NCI-H460 (cell line): ENCODE data around the gene EPN3. TPM values are rescaled to one million over a fixed set of nuclear protein-coding genes. Genes with fewer than 3 reads are reported as not detected.

Experiments
- DNase-seq: peaks from one replicate; pipeline ENCODE4 v3.0.0-alpha.2; 2016; ENCODE audit warnings: low read depth; ENCODE audit errors: extremely low read depth
- total RNA-seq: library from RNA; depleted of rRNA; stranded (reverse); fragments of >200 nt; shearing (Covaris generic); gene quantifications from 2 replicates; pipeline ENCODE4 v1.2.3, GENCODE V29; 2014; rRNA removed

Gene EPN3
- total RNA-seq, 1 experiment from 2014 or later, result 0.02 TPM

DNA sequence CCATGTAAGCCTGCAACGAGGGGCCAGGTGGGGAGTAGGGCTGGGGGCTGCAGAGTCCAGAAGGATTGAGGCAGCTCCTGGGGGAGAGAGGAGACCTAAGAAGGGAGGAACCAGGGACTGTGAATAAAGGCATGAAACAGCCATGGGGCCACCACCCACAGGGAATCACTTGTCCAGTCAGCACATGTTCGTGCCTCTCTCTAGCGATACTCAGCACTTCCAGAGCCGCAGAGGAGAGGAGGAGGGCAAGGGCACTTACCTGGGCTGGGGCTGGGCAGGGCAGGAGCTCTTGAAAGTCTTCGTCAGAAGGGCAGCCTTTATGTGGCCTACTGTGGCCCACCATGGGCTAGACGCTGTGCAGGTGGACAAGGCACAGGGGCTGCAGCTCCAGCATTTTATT lies 52.2 kb downstream of the EPN3 start:
- DNase-seq, result no peak

DNA sequence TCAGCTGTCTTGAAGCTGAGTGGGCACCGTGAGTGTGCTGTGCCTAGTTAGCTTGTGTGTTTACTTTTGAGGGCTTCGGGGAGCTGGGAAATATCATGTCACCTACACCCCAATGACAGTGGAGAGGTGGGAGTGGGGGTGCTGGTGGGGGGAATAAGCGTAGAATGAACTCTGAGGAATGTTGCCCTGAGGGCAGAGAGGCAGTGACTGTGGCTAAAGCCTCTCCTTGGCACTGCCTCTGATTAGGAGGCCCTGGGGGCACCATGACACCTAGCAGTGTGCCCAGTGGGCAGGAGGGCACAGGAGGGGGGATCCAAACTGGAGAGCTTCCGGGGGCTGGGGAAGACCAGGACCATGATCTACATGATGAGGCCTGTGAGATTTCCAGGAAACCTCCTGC lies 52.8 kb downstream of the EPN3 start:
- DNase-seq, result no peak

DNA sequence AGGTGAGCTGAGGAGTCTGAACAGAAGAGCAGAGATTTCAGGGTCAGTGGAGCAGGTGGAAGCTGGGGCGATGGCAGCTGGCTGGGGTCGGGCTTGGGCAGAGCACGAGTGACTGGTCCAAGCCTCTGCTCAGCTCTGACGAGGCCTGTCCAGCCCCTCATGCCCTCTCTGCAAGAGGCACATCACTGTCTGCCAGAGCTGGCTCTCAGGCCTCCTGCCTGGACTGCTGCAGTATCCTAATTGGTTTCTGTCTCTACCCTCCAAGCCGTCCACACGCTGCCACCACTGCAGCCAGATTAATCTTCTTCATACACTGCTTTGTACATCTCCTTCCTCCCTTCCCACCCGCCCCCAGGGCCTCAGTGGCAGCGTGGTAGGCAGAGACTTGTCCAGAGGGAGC lies 53.4 kb downstream of the EPN3 start:
- no peak for DNase-seq

DNA sequence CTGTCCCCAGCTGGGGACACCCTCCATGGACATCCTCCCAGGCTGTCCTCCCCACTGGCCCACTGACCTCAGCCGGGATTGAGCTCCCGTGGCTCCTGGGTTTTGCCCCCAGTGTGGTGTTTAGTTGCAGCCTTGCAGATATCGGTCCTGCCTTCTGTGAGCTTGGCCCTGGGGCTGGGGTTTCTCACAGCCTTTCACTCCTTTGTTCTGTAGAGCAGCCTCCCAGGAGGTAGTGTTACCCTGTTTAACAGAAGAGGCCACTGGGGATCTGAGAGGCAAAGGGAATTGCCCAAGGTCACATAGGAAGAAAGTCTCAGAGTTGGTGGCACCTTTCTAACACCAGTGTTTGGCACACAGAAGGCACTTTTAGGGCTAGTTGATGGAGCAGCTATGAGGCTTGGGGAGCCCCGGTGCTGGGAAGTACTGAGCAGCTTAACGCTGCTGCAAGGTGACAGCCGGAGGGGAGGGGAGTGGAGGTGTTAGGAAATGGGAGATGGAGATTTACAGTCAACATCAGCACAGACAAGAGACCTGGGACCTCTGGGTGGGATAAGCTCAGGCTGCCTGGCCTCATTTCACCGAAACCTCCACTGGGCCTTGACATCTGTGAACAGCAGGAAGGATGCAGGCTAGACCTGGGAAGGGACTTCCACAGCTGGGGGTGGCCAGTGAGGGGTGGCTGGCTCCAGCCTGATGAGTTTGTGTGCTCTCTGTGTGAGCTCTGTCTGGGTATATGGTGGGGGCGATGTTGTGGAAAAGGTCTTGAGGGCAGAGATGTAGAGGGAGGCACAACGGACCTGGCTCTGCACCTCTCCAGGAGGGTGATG lies 54.1 kb downstream of the EPN3 start:
- DNase-seq, result no peak

DNA sequence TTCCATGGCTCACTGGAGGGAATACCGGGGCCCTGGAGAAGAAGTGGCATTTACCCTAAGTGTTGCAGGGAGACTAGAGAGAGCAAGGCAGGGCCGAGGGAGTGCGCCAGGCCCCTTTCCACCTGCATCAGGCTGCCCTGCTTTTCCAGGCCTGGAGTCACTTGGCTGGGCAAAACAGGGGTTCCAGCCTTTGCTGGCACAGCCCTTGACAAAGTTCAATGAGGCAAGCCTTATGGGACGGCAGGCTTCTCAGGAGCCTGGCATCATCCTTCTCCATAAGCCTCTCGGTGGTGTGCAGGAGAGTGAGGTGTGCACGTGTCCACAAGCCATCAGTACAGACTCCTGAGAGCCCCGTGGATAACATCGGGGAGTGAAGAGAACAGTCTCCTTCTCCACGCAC lies 55.0 kb downstream of the EPN3 start:
- DNase-seq, result no peak

DNA sequence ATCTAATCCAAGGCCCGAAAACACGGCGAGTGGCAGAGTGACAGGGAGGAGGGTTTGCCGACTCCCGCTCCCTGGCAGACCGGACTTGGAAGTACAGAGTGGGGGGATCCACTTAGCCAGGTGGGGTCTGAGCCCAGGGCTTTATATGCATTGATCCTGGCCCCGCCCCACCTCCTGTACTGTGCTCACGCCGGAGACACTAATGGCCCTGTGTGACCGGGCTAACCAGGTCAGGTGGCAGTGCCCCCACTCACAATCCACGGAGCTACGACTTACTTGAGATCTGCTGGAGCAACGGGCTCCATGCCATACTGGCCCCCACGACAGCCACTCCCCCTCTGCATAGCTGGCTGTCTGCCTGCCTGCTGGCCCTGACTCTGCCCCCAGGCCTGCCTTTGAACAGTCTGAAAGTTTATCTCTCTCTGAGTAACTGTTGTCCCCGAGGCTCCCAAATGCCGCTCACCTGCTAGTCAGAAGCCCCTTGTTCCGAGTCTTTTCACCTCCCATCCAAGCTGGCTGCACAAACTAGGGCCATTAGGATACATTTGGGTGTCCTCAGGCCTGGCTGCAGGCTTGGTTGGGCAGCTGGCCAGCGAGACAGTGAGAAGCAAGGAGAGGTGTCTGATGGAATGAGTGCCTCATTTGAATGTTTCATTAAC lies 56.0 kb downstream of the EPN3 start:
- no peak for DNase-seq

DNA sequence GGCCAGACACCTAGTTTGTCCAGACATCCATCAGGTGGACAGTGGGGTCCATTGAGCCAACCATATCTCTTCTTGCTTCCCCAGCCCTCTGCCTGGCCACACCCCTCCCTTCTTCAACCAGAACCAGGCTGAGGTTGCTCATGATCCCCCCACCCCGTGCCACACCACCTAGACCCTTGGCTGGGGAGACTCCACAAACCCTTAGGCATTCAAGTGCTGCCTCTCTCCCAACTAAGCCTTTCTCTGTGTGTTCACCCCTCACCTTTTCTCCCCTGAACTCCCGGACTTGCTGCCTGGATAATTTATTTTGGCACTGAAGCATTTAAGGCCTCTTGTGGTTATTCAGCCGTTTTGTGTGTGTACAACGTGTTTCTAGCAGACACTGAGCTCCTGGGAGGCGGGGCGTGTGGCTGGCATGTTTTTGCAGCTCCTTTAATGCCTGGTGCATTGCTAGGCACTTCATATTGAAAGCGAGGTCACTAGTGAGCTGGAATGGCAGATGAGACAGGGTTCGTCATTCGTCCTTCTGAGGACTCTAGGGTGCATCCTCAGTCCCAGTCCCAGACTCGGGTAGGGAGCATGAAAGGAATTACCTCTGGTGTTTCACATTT lies 56.7 kb downstream of the EPN3 start:
- DNase-seq, result no peak

DNA sequence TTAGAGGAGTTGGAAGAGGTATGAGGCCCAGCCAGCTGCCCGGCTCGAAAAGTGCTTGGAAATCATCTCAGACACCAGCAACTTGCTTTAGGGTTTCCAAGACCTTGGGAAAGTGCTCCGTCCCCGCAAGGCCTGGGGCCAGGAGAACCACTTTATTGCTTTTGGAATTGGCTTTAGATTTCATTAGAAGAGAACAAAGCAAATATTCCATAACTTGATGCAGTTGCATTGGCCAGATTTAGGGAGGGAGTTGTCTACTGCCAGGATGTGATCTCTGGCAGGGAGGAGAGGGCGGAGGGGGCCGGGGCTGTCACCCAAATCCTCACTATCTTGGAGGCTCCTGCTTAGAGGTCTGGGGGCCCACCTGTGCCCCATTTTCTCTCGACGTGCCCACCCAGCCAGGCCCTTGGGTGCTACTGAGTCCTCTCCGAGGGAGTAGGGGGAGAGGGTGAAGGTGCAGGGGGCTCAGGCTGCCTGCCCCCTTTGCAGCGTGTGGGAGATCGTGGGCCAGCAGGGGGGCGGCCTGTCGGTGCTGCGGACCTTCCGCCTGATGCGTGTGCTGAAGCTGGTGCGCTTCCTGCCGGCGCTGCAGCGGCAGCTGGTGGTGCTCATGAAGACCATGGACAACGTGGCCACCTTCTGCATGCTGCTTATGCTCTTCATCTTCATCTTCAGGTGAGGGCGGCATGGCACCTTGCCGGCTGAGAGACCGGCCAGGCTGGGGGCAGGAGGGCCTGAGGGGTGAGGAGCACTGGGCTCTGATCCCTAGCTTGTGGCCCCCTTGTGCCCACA lies 58.6 kb downstream of the EPN3 start:
- DNase-seq, result no peak

DNA sequence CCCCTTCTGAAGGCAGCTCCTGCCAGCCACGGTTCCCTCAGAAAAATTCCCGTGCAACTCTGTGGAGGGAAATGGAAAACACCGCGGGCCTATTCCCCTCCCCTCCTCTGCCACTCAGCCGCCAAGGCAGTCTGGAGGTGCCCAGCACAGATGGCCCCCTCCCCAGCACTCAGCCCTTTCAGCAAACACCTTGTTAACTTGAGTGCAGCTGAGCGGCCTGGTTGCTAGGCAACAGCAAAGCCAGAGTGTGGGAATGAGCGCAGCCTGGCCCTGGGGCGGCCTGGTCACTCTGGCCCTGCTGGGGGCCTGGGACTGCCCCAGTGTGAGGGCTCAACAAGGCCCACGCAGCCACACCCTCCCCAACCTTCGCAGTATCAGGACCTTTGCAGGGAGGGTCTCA lies 60.8 kb downstream of the EPN3 start:
- no peak for DNase-seq

Other genes starting within 250 kb of the EPN3 start
- 19.6 and 21.0 TPM in 2 replicates for gene XYLT2, start 186.6 kb upstream of the EPN3 start, total RNA-seq
- gene MRPL27, start 159.6 kb upstream of the EPN3 start, total RNA-seq, result 61.6 and 66.7 TPM in 2 replicates
- 8.4 and 14.1 TPM in 2 replicates for gene EME1, start 159.5 kb upstream of the EPN3 start, total RNA-seq
- 165 and 175 TPM in 2 replicates for gene LRRC59, start 135.2 kb upstream of the EPN3 start, total RNA-seq
- gene ACSF2, start 106.5 kb upstream of the EPN3 start, total RNA-seq, result 10.4 and 11.7 TPM in 2 replicates
- gene CHAD, start 63.9 kb upstream of the EPN3 start, total RNA-seq, result not detected in 2 replicates
- 28.8 and 33.9 TPM in 2 replicates for gene RSAD1, start 53.9 kb upstream of the EPN3 start, total RNA-seq
- 0.89 and 1.0 TPM in 2 replicates for gene MYCBPAP, start 24.3 kb upstream of the EPN3 start, total RNA-seq
- 73.6 and 82.8 TPM in 2 replicates for gene SPATA20, start 14.4 kb downstream of the EPN3 start, total RNA-seq
- gene CACNA1G, start 28.0 kb downstream of the EPN3 start, total RNA-seq, result 0.06 and 0.07 TPM in 2 replicates
- gene ABCC3, start 102.1 kb downstream of the EPN3 start, total RNA-seq, result 74.8 and 93.3 TPM in 2 replicates
- 48.4 and 54.5 TPM in 2 replicates for gene ANKRD40, start 175.2 kb downstream of the EPN3 start, total RNA-seq
- gene LUC7L3, start 186.9 kb downstream of the EPN3 start, total RNA-seq, result 41.6 and 62.2 TPM in 2 replicates
- gene ANKRD40CL, start 234.8 kb downstream of the EPN3 start, total RNA-seq, result not detected in 2 replicates